Spleen (tissue), 11 donors: Measurements from ENCODE around the gene RIMS4. TPM values are rescaled to one million over a fixed set of nuclear protein-coding genes. Genes with fewer than 3 reads are reported as not detected.

Source experiments
- DNase-seq: peaks from one replicate; pipeline ENCODE4 v3.0.0-alpha.2; 2020
- H3K27ac ChIP-seq, 8 donors: fragments of 200-600 bp; sonication (generic) in 7 of 8; 1 replicate in 4 of 8; 2 replicates in 4 of 8; pipeline versions ENCODE4 v1.5.0 to v1.8.0; 2016 to 2021; ENCODE audit warnings: inconsistent platforms in 4 of 8, mild to moderate bottlenecking in 4 of 8, moderate library complexity in 1 of 8
- H3K27me3 ChIP-seq, 7 donors: fragments of 200-600 bp; sonication (generic) in 6 of 7; replicated peaks in 1 of 7; 1 replicate in 4 of 7; 2 replicates in 3 of 7; pipeline versions ENCODE4 v1.5.0 to v1.8.0; 2016 to 2021; ENCODE audit warnings: inconsistent platforms in 3 of 7, mild to moderate bottlenecking in 1 of 7
- H3K36me3 ChIP-seq, 6 donors: fragments of 200-600 bp; sonication (generic) in 5 of 6; 1 replicate in 4 of 6; 2 replicates in 2 of 6; pipeline versions ENCODE4 v1.5.0 to v1.8.0; 2016 to 2021; ENCODE audit warnings: inconsistent platforms in 2 of 6
- H3K4me1 ChIP-seq, 6 donors: fragments of 200-600 bp; sonication (generic) in 5 of 6; 1 replicate in 3 of 6; 2 replicates in 3 of 6; pipeline versions ENCODE4 v1.5.0 to v1.8.0; 2016 to 2021; ENCODE audit warnings: inconsistent platforms in 3 of 6
- H3K4me3 ChIP-seq, 8 donors: fragments of 200-600 bp; sonication (generic) in 7 of 8; 1 replicate in 4 of 8; 2 replicates in 4 of 8; pipeline versions ENCODE4 v1.5.0 to v1.8.0; 2016 to 2021; ENCODE audit warnings: inconsistent platforms in 4 of 8, mild to moderate bottlenecking in 4 of 8, moderate library complexity in 2 of 8
- H3K9me3 ChIP-seq, 8 donors: fragments of 200-600 bp; sonication (generic) in 7 of 8; 1 replicate in 4 of 8; 2 replicates in 4 of 8; pipeline versions ENCODE4 v1.5.0 to v1.8.0; 2016 to 2021; ENCODE audit warnings: inconsistent platforms in 4 of 8
- CTCF ChIP-seq, 11 experiments: fragments of 200-600 bp in 7 of 11; fragments of 450-650 bp in 4 of 11; sonication (generic) in 4 of 11; IDR thresholded peaks in 8 of 11; conservative IDR thresholded peaks in 3 of 11; 1 replicate in 7 of 11; 2 replicates in 4 of 11; pipeline versions ENCODE4 v1.4.0 to v1.8.0; 2016 to 2021; ENCODE audit warnings: antibody characterized with exemption in 11 of 11, inconsistent platforms in 4 of 11, mild to moderate bottlenecking in 1 of 11
- POLR2A ChIP-seq, 3 donors: fragments of 450-650 bp; IDR thresholded peaks; one replicate each; pipeline ENCODE4 v1.5.1; 2017; ENCODE audit warnings: antibody characterized with exemption in 3 of 3, mild to moderate bottlenecking in 1 of 3
- POLR2AphosphoS5 ChIP-seq, 3 donors: sonication (generic); formaldehyde crosslinking; IDR thresholded peaks; one replicate each; pipeline ENCODE4 v1.5.1; 2017; ENCODE audit warnings: antibody characterized with exemption in 3 of 3
- WGBS, 5 donors: extraction: QIAGEN DNeasy Blood & Tissue Kit in 3 of 5; methylation state at CpG; one replicate each; pipeline versions ENCODE4 v1.1.5 to v1.1.7; 2013 to 2018; 5-methylcytosine and 5-hydroxymethylcytosine counted together
- intact Hi-C: fragments of 100-400 bp; cut with DNase I; formaldehyde crosslinking; loops from one replicate; pipeline ENCODE4 v1.15.0; 2023; ENCODE audit warnings: low total_unique reads
- polyA plus RNA-seq, 3 donors: library from polyadenylated mRNA; stranded (reverse); fragments of 200-250 nt; gene quantifications; one replicate each; pipeline ENCODE4 v1.2.1, GENCODE V29; 2013
- total RNA-seq, 7 donors: library from RNA; depleted of rRNA in 3 of 7; stranded (reverse); fragments of >200 nt in 3 of 7; fragmentation: NEBNext Ultra II Directional in 4 of 7; extraction: Animal tissue kit (Norgen Biotek cat#: 25700) in 4 of 7; gene quantifications; one replicate each; pipeline versions ENCODE4 v1.1.0 to v1.2.1, GENCODE V29; 2016 to 2021
- donor health status: healthy with polysubstance abuse.
- donor health status: DM: no; HTN: no; CAD: no; lungs with moderate emphysema.
- donor health status: DM: no; HTN: no; CAD: no.
- donor health status: Bipolar disorder and iron deficiency.
- donor health status: healthy.
- donor health status: DM: no; HTN: no; CAD: no.
- donor health status: DM: yes; HTN: yes; CAD: no.

RIMS4 gene
- total and polyA plus RNA-seq, 10 donors: under 0.01 to 0.02 TPM; not detected in 8

GRCh38 chr20:44722990-44723389, 87.4 kb downstream of the RIMS4 start:
- Histone ChIP-seq H3K9me3 (no peaks in the 10 kb centered on the region), H3K36me3 (no peaks in the 10 kb centered on the region), H3K27me3 (peaks cover 0 to 9% (median 0%) of the 10 kb centered on the region in 7 donors), H3K27ac (no peak overlapping the region), H3K4me3 (no peak overlapping the region), H3K4me1 (no peaks in the 10 kb centered on the region)
- intact Hi-C loops: no loop called here
- 63 to 72% (median 64%) methylated on average over 2 of the region's 2 CpGs for WGBS, 5 donors
- no peak for TF ChIP-seq POLR2A (IDR thresholded peaks at IDR 0.05)
- TF ChIP-seq CTCF (IDR thresholded peaks at IDR 0.05 in 8 of 11, conservative IDR thresholded peaks at IDR 0.05 in 3 of 11): no peak
- no peak for TF ChIP-seq POLR2AphosphoS5 (IDR thresholded peaks at IDR 0.05)
- no peak for DNase-seq

GRCh38 chr20:44721785-44722054, 88.6 kb downstream of the RIMS4 start:
- Histone ChIP-seq H3K36me3 (no peaks in the 10 kb centered on the region), H3K27ac (no peak overlapping the region), H3K4me3 (no peak overlapping the region), H3K9me3 (no peaks in the 10 kb centered on the region), H3K27me3 (peaks cover 0 to 9% (median 0%) of the 10 kb centered on the region in 7 donors), H3K4me1 (no peaks in the 10 kb centered on the region)
- intact Hi-C loops: no loop called here
- WGBS, 5 donors: 91 to 100% (median 97%) methylated on average over 1 of the region's 1 CpG
- no peak for TF ChIP-seq CTCF (IDR thresholded peaks at IDR 0.05 in 8 of 11, conservative IDR thresholded peaks at IDR 0.05 in 3 of 11)
- TF ChIP-seq POLR2A (IDR thresholded peaks at IDR 0.05): no peak
- TF ChIP-seq POLR2AphosphoS5 (IDR thresholded peaks at IDR 0.05): no peak
- DNase-seq: no peak

- whole genome bisulfite sequencing, 5 donors: 71 to 84% (median 80%) methylated on average over 11 of the region's 11 CpGs
- Histone ChIP-seq H3K27ac (no peak overlapping the region), H3K9me3 (no peaks in the 10 kb centered on the region), H3K4me3 (no peak overlapping the region), H3K4me1 (no peaks in the 10 kb centered on the region), H3K27me3 (peaks cover 0 to 9% (median 0%) of the 10 kb centered on the region in 7 donors), H3K36me3 (no peaks in the 10 kb centered on the region)
- TF ChIP-seq POLR2A (IDR thresholded peaks at IDR 0.05): no peak
- TF ChIP-seq CTCF (IDR thresholded peaks at IDR 0.05 in 8 of 11, conservative IDR thresholded peaks at IDR 0.05 in 3 of 11): no peak
- TF ChIP-seq POLR2AphosphoS5 (IDR thresholded peaks at IDR 0.05): no peak
- DNase-seq: no peak
- intact Hi-C loops: no loop called here
Observed at GRCh38 chr20:44720997-44721784, 89.2 kb downstream of the RIMS4 start.

GRCh38 chr20:44720621-44720996, 89.7 kb downstream of the RIMS4 start:
- WGBS, 5 donors: 64 to 83% (median 77%) methylated on average over 7 of the region's 7 CpGs

More at GRCh38 chr20:44720621-44720996, 89.7 kb downstream of the RIMS4 start:
- Histone ChIP-seq H3K9me3 (no peaks in the 10 kb centered on the region), H3K4me1 (peaks cover 0 to 2% (median 0%) of the 10 kb centered on the region in 6 donors), H3K27ac (no peak overlapping the region), H3K4me3 (no peak overlapping the region), H3K27me3 (peaks cover 0 to 9% (median 0%) of the 10 kb centered on the region in 7 donors), H3K36me3 (no peaks in the 10 kb centered on the region)
- intact Hi-C loops: no loop called here
- DNase-seq: no peak
- no peak for TF ChIP-seq POLR2AphosphoS5 (IDR thresholded peaks at IDR 0.05)
- no peak for TF ChIP-seq CTCF (IDR thresholded peaks at IDR 0.05 in 8 of 11, conservative IDR thresholded peaks at IDR 0.05 in 3 of 11)
- no peak for TF ChIP-seq POLR2A (IDR thresholded peaks at IDR 0.05)
